Activated B cell treated with CpG ODN at 0.5 μM for 24 hours (primary cell): ENCODE measurements around the gene COL6A2. TPM values are rescaled to one million over a fixed set of nuclear protein-coding genes. Genes with fewer than 3 reads are reported as not detected.
"Not testable (repeated sequence)": the region's sequence is repeated elsewhere in the genome, so short reads cannot be mapped to it uniquely, and the experiment has no call there.

Experiments used
- ATAC-seq: fragments of 200-7000 bp; cut with Tn5 transposase; one replicate; pipeline ENCODE4 v1.10.0; 2021; ENCODE audit warnings: low read depth, mild to moderate bottlenecking, moderate library complexity
- CTCF ChIA-PET: fragments of 350-600 bp; sonication (Branson Sonifier 250); formaldehyde crosslinking; loops from one replicate; lab custom pipeline; 2021; ENCODE audit warnings: antibody characterized with exemption; lab: Charles Lee
- POLR2A ChIA-PET: fragments of 350-600 bp; sonication (Branson Sonifier 250); formaldehyde crosslinking; loops from one replicate; lab custom pipeline; 2021; ENCODE audit warnings: antibody characterized with exemption; lab: Charles Lee
- DNase-seq: peaks from one replicate; pipeline ENCODE4 v3.0.0; 2022
- H3K27ac Mint-ChIP-seq: one replicate; pipeline ENCODE4 v1.8.0; 2020; ENCODE audit warnings: mixed read lengths
- H3K27me3 Mint-ChIP-seq: one replicate; pipeline ENCODE4 v1.8.0; 2021; ENCODE audit warnings: mixed read lengths
- H3K36me3 Mint-ChIP-seq: one replicate; pipeline ENCODE4 v1.8.0; 2021; ENCODE audit warnings: low read depth, mixed read lengths
- H3K4me1 Mint-ChIP-seq: one replicate; pipeline ENCODE4 v1.8.0; 2021; ENCODE audit warnings: mixed read lengths
- H3K4me3 Mint-ChIP-seq: one replicate; pipeline ENCODE4 v1.8.0; 2020; ENCODE audit warnings: mild to moderate bottlenecking, mixed read lengths
- H3K9me3 Mint-ChIP-seq: one replicate; pipeline ENCODE4 v1.8.0; 2020; ENCODE audit warnings: mixed read lengths
- intact Hi-C: fragments of 100-400 bp; cut with micrococcal nuclease; formaldehyde crosslinking; loops from one replicate; pipeline ENCODE4 v1.15.1; 2024
- total RNA-seq: library from RNA; stranded (reverse); gene quantifications from 2 replicates; pipeline ENCODE4 v1.2.3, GENCODE V29; 2022
- TF ChIP-seq, protein P1 (sequence below): fragments of 200-600 bp; IDR thresholded peaks from one replicate; pipeline ENCODE4 v1.8.0; 2022; ENCODE audit warnings: antibody characterized with exemption, mild to moderate bottlenecking

COL6A2 gene
- total RNA-seq, 1 donor from 2014 or later = 0.40 TPM

DNA sequence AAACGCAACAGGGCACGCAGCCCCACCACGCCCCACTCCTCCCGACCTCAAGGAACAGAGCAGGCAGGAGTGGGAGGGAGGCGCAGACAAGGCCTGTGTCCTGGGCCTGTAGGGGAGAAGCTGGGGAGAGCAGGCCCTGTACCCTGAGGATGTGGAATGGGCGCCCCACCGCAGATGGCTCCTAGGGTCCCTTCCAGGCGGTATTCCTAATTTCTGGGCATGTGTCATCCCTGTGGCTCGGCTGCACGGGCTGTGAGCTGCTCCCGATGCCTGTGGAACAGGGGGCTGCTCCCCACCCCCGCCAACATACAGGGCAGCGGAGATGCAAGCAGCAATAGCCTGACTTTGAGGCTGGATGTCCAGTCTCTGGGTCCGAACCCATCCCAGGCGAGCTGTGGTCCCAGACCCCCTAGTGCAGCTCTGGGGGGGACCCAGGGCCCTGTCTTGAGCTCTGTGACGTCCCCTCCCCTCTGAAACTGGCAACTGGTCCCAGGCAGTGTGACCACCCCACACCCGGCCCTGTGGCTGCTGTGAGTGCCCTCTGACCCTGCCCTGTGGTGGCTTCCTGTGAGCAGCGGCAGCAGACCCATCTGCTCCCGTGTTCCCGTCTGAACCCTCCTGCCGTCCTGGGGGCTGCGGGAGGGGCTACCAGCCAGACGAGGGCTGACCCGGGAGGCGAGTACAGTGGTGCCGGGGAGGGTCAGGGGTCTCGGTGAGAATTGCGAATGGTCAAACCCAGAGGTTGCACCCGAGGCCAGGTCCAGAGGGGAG is 13.9 kb upstream of the COL6A2 start:
- Mint-ChIP-seq H3K4me3 (no peak overlapping the region), H3K36me3 (no peaks in the 10 kb centered on the region), H3K27me3 (no peaks in the 10 kb centered on the region), H3K27ac (no peak overlapping the region), H3K4me1 (no peaks in the 10 kb centered on the region), H3K9me3 (peaks cover 20% of the 10 kb centered on the region)
- intact Hi-C loops = no loop called here
- CTCF ChIA-PET = no interaction called here
- DNase-seq (no peak), ATAC-seq (no peak)
- TF ChIP-seq, protein P1, sequence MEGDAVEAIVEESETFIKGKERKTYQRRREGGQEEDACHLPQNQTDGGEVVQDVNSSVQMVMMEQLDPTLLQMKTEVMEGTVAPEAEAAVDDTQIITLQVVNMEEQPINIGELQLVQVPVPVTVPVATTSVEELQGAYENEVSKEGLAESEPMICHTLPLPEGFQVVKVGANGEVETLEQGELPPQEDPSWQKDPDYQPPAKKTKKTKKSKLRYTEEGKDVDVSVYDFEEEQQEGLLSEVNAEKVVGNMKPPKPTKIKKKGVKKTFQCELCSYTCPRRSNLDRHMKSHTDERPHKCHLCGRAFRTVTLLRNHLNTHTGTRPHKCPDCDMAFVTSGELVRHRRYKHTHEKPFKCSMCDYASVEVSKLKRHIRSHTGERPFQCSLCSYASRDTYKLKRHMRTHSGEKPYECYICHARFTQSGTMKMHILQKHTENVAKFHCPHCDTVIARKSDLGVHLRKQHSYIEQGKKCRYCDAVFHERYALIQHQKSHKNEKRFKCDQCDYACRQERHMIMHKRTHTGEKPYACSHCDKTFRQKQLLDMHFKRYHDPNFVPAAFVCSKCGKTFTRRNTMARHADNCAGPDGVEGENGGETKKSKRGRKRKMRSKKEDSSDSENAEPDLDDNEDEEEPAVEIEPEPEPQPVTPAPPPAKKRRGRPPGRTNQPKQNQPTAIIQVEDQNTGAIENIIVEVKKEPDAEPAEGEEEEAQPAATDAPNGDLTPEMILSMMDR = no peak
- POLR2A ChIA-PET = no interaction called here

DNA sequence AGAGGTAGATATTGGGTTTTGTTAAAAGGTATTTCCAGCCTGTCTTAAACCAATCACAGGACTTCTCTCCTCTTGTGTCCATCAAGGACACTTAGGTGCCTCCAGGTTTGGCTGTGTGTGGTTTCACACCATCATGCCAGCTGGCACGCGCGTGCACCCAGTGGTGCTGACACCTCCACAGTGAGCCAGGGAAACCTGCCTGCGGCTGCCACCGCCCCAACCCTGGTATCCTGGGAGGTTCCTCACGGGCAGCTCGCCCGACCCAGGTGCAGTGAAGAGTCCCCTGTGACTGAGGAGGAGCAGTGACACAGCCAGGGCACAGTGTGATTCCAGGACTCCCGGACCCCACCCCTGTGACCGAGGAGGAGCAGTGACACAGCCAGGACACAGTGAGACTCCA is 13.2 kb upstream of the COL6A2 start:
- POLR2A ChIA-PET = no interaction called here
- H3K4me3 Mint-ChIP-seq = no peak overlapping the region
- H3K27me3 Mint-ChIP-seq = no peaks in the 10 kb centered on the region
- no peak overlapping the region for H3K27ac Mint-ChIP-seq
- intact Hi-C loops = no loop called here
- DNase-seq = no peak
- no peak for ATAC-seq
- H3K36me3 Mint-ChIP-seq = no peaks in the 10 kb centered on the region
- H3K9me3 Mint-ChIP-seq = peaks cover 20% of the 10 kb centered on the region
- no peaks in the 10 kb centered on the region for H3K4me1 Mint-ChIP-seq
- CTCF ChIA-PET = no interaction called here
- TF ChIP-seq, protein P1 = no peak

DNA sequence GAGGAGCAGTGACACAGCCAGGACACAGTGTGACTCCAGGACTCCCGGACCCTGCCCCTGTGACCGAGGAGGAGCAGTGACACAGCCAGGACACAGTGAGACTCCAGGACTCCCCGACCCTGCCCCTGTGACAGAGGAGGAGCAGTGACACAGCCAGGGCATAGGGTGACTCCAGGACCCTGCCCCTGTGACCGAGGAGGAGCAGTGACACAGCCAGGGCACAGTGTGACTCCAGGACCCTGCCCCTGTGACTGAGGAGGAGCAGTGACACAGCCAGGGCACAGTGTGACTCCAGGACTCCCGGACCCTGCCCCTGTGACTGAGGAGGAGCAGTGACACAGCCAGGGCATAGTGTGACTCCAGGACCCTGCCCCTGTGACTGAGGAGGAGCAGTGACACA is 12.7 kb upstream of the COL6A2 start:
- peaks cover 20% of the 10 kb centered on the region for H3K9me3 Mint-ChIP-seq
- H3K27ac Mint-ChIP-seq, CTCF ChIA-PET, ATAC-seq, H3K36me3 Mint-ChIP-seq, DNase-seq, H3K4me3 Mint-ChIP-seq, POLR2A ChIA-PET, intact Hi-C loops, H3K4me1 Mint-ChIP-seq, H3K27me3 Mint-ChIP-seq: not testable (repeated sequence)

DNA sequence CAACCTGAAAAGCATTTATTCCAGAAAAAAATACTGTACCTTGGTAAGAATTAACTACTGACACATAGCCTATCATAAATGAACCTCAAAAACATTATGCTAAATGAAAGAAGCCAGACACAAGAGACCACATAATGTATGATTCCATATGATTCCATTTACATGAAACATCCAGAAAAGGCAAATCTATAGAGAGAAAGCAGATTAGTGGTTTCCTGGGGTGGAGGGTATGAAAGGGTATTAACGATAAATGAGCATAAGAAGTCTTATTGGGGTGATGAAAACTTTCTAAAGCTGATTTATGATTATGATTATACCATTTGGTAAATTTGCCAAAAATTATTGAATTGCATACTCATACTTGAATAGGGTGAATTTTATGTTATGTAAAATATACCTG is 10.3 kb upstream of the COL6A2 start:
- Mint-ChIP-seq H3K27me3 (no peaks in the 10 kb centered on the region), H3K27ac (no peak overlapping the region), H3K9me3 (peaks cover 28% of the 10 kb centered on the region), H3K4me1 (no peaks in the 10 kb centered on the region), H3K4me3 (no peak overlapping the region), H3K36me3 (no peaks in the 10 kb centered on the region)
- intact Hi-C loops = no loop called here
- DNase-seq (no peak), ATAC-seq (no peak)
- TF ChIP-seq, protein P1 = no peak
- ChIA-PET POLR2A (no interaction called here), CTCF (no interaction called here)

DNA sequence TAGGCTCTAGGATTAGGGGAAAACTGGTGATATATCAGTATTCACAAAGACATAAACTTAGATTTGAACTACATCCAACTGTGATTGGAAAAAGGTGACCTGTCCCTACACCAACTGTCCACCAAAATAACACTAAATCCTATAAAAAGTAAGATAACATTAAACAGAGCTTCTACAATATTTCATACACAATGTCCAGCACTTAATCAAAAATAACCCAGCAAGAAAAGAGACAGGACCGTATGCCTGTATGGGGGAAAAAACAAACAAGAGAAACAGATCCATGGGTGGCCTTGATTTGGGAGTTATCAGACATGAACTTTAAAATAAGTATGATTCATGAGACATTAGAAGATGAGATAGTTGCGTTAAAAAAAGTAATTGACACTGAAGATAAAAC is 9.7 kb upstream of the COL6A2 start:
- no peaks in the 10 kb centered on the region for H3K36me3 Mint-ChIP-seq
- no peak overlapping the region for H3K4me3 Mint-ChIP-seq
- no peak overlapping the region for H3K27ac Mint-ChIP-seq
- no peaks in the 10 kb centered on the region for H3K4me1 Mint-ChIP-seq
- no peak for DNase-seq
- ATAC-seq = no peak
- H3K27me3 Mint-ChIP-seq = no peaks in the 10 kb centered on the region
- intact Hi-C loops = no loop called here
- TF ChIP-seq, protein P1 = no peak
- ChIA-PET POLR2A (interaction anchor here (0.6 kb wide), 1 partner anchor 11 kb away, joined by 3 read pairs; no protein-coding TSS in a partner anchor), CTCF (no interaction called here)
- peaks cover 28% of the 10 kb centered on the region for H3K9me3 Mint-ChIP-seq

DNA sequence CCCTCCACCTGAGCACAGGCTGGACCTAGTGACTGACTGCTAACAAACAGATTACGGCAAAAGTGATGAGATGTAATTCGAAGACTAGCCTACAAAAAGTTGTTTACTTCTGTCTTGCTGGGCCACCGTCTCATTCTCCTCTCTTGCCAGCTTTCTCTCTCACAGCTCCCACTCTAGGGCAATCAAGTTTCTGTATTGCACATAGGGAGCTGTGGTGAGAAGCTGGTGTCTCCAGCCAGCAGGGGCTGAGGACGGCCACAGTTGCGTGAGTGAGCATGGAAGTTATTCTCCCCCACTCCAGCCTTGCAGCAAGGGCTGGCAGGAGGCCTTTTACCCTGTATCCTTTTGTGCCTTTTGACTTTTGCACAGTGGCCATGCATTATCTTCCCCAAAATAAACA is 8.6 kb upstream of the COL6A2 start:
- no peak overlapping the region for H3K27ac Mint-ChIP-seq
- no peaks in the 10 kb centered on the region for H3K4me1 Mint-ChIP-seq

More for the DNA sequence above, 8.6 kb upstream of the COL6A2 start:
- Mint-ChIP-seq H3K27me3 (no peaks in the 10 kb centered on the region), H3K36me3 (no peaks in the 10 kb centered on the region), H3K4me3 (no peak overlapping the region), H3K9me3 (peaks cover 28% of the 10 kb centered on the region)
- intact Hi-C loops = no loop called here
- TF ChIP-seq, protein P1 = no peak
- ChIA-PET POLR2A (no interaction called here), CTCF (no interaction called here)
- ATAC-seq = no peak
- DNase-seq = no peak
